WERI-Rb-1 (cell line): ENCODE results near the gene PHIP.

Experiments
- DNase-seq: peaks from one replicate; pipeline ENCODE4 v3.0.0-alpha.2; 2020
- H3K27ac ChIP-seq: fragments of 250-450 bp; sonication (Bioruptor Pico); 2 replicates; pipeline ENCODE4 v1.5.1; 2020; ENCODE audit warnings: mild to moderate bottlenecking, moderate library complexity
- H3K27me3 ChIP-seq: fragments of 250-450 bp; sonication (Bioruptor Pico); 2 replicates; pipeline ENCODE4 v1.5.1; 2021; ENCODE audit warnings: mild to moderate bottlenecking, low read depth, moderate library complexity; ENCODE audit not compliant: insufficient read depth, severe bottlenecking
- H3K36me3 ChIP-seq: fragments of 250-450 bp; sonication (Bioruptor Pico); 2 replicates; pipeline ENCODE4 v1.5.1; 2020; ENCODE audit warnings: mild to moderate bottlenecking, moderate library complexity
- H3K4me3 ChIP-seq: 2 replicates; pipeline ENCODE4 v1.5.1; 2011; ENCODE audit warnings: low read depth, mild to moderate bottlenecking, control low read depth, low read length
- H3K9me3 ChIP-seq: fragments of 250-450 bp; sonication (Bioruptor Pico); 2 replicates; pipeline ENCODE4 v1.5.1; 2021; ENCODE audit warnings: mild to moderate bottlenecking, moderate library complexity; ENCODE audit not compliant: severe bottlenecking
- CTCF ChIP-seq: IDR thresholded peaks from 2 replicates; pipeline ENCODE4 v1.5.1; 2011; ENCODE audit warnings: low read depth, mild to moderate bottlenecking, control low read depth, inconsistent platforms, low read length

The PHIP gene

GRCh38 chr6:78999737-79000136, 78.3 kb downstream of the PHIP start:
- no peak for TF ChIP-seq CTCF

GRCh38 chr6:78995946-78996345, 82.1 kb downstream of the PHIP start:
- H3K9me3 ChIP-seq: no peaks in the 10 kb centered on the region
- H3K36me3 ChIP-seq: peaks cover 82% of the 10 kb centered on the region
- no peak overlapping the region for H3K4me3 ChIP-seq
- TF ChIP-seq CTCF: no peak
- DNase-seq: no peak
- H3K27ac ChIP-seq: no peak overlapping the region
- H3K27me3 ChIP-seq: no peaks in the 10 kb centered on the region

More at GRCh38 chr6:78999737-79000136, 78.3 kb downstream of the PHIP start:
- Histone ChIP-seq H3K27me3 (no peaks in the 10 kb centered on the region), H3K36me3 (peaks cover 89% of the 10 kb centered on the region), H3K4me3 (no peak overlapping the region), H3K9me3 (no peaks in the 10 kb centered on the region), H3K27ac (no peak overlapping the region)
- no peak for DNase-seq

GRCh38 chr6:78995346-78995745, 82.7 kb downstream of the PHIP start:
- Histone ChIP-seq H3K9me3 (no peaks in the 10 kb centered on the region), H3K36me3 (peaks cover 80% of the 10 kb centered on the region), H3K27me3 (no peaks in the 10 kb centered on the region), H3K4me3 (no peak overlapping the region), H3K27ac (no peak overlapping the region)
- DNase-seq: no peak
- no peak for TF ChIP-seq CTCF

GRCh38 chr6:78993955-78994354, 84.1 kb downstream of the PHIP start:
- no peak for DNase-seq
- Histone ChIP-seq H3K36me3 (peaks cover 74% of the 10 kb centered on the region), H3K27ac (no peak overlapping the region), H3K27me3 (no peaks in the 10 kb centered on the region), H3K4me3 (no peak overlapping the region), H3K9me3 (no peaks in the 10 kb centered on the region)
- TF ChIP-seq CTCF: no peak

- no peak overlapping the region for H3K27ac ChIP-seq
- H3K9me3 ChIP-seq: no peaks in the 10 kb centered on the region
- no peak for DNase-seq
- no peak overlapping the region for H3K4me3 ChIP-seq
- H3K36me3 ChIP-seq: peaks cover 67% of the 10 kb centered on the region
- no peaks in the 10 kb centered on the region for H3K27me3 ChIP-seq
- no peak for TF ChIP-seq CTCF
Observed at GRCh38 chr6:78989191-78989590, 88.9 kb downstream of the PHIP start.

- no peak for TF ChIP-seq CTCF
- no peak for DNase-seq
- Histone ChIP-seq H3K4me3 (no peak overlapping the region), H3K27ac (no peak overlapping the region), H3K27me3 (no peaks in the 10 kb centered on the region), H3K36me3 (peaks cover 71% of the 10 kb centered on the region), H3K9me3 (no peaks in the 10 kb centered on the region)
Observed at GRCh38 chr6:78986161-78986560, 91.9 kb downstream of the PHIP start.
